HCT116 (cell line): ENCODE results near the gene KIAA0232. TPM values are rescaled to one million over a fixed set of nuclear protein-coding genes. Genes with fewer than 3 reads are reported as not detected.

Source experiments
- ATAC-seq: fragments of 200-7000 bp; cut with Tn5 transposase; 2 replicates; pipeline ENCODE4 v1.9.1; 2020; ENCODE audit warnings: mild to moderate bottlenecking, moderate library complexity
- BruUV-seq: library from RNA; stranded (reverse); fragments of 400-500 nt; replicated peaks from 2 replicates; lab custom pipeline; 2021; lab: Mats Ljungman, UMichigan
- CTCF ChIA-PET: fragments of 300-600 bp; sonication (Branson Sonifier 250); formaldehyde crosslinking; loops from one replicate; lab custom pipeline; 2021; ENCODE audit warnings: antibody characterized with exemption; lab: Charles Lee
- POLR2A ChIA-PET: fragments of 300-600, 350-600 bp; sonication (Branson Sonifier 250); formaldehyde crosslinking; loops from one replicate; lab custom pipeline; 2021; ENCODE audit warnings: antibody characterized with exemption; lab: Charles Lee
- RAD21 ChIA-PET, 2 experiments: fragments of 300-600 bp; sonication (Branson Sonifier 250); formaldehyde crosslinking; loops; one replicate each; lab custom pipeline; 2023; ENCODE audit warnings: low total read pairs in 2 of 2; ENCODE audit not compliant: uncharacterized antibody in 2 of 2, unreplicated experiment in 2 of 2, low non-redundant PET in 1 of 2; lab: Charles Lee
- DNase-seq: peaks from one replicate; pipeline ENCODE4 v3.0.0-alpha.2; 2010; ENCODE audit warnings: low read depth, low spot score
- H2AFZ ChIP-seq: fragments of 200-600 bp; shearing (Covaris generic), sonication (generic); 2 replicates; pipeline ENCODE4 v1.6.1; 2017; ENCODE audit warnings: low read depth, mixed run types, mixed read lengths, antibody characterized with exemption, low read length; ENCODE audit not compliant: poor library complexity, severe bottlenecking
- H3K27ac ChIP-seq: 2 replicates; pipeline ENCODE4 v1.5.1; 2012; ENCODE audit warnings: low read depth, low read length
- H3K27me3 ChIP-seq: fragments of 200-600 bp; sonication (generic); 2 replicates; pipeline ENCODE4 v1.6.1; 2016; ENCODE audit warnings: mixed run types, low read length, mixed read lengths; ENCODE audit not compliant: insufficient read depth
- H3K36me3 ChIP-seq, 2 experiments: fragments of 200-500 bp in 1 of 2; fragments of 200-600 bp in 1 of 2; sonication (Bioruptor generic) in 1 of 2; sonication (generic) in 1 of 2; 2 replicates each; pipeline versions ENCODE4 v1.5.1 to v1.6.1; 2014 to 2016; ENCODE audit warnings: low read length in 2 of 2, inconsistent platforms in 1 of 2, mixed read lengths in 1 of 2, mixed run types in 1 of 2; ENCODE audit not compliant: insufficient read depth in 2 of 2, control insufficient read depth in 1 of 2
- H3K4me1 ChIP-seq, 2 experiments: fragments of 200-600 bp in 1 of 2; sonication (generic) in 1 of 2; 2 replicates each; pipeline versions ENCODE4 v1.5.1 to v1.6.1; 2012 to 2017; ENCODE audit warnings: low read length in 2 of 2, inconsistent platforms in 1 of 2, mild to moderate bottlenecking in 1 of 2, mixed read lengths in 1 of 2, mixed run types in 1 of 2, moderate library complexity in 1 of 2; ENCODE audit not compliant: insufficient read depth in 2 of 2, control insufficient read depth in 1 of 2
- H3K4me2 ChIP-seq: fragments of 200-600 bp; sonication (generic); 2 replicates; pipeline ENCODE4 v1.6.1; 2017; ENCODE audit warnings: mixed run types, low read length, mixed read lengths
- H3K4me3 ChIP-seq, 2 experiments: fragments of 200-600 bp in 1 of 2; sonication (generic) in 1 of 2; replicated peaks in 1 of 2; 2 replicates each; pipeline ENCODE4 v1.5.1; 2011 to 2016; ENCODE audit warnings: low read length in 2 of 2, control low read depth in 1 of 2, low read depth in 1 of 2, mild to moderate bottlenecking in 1 of 2, mixed read lengths in 1 of 2, mixed run types in 1 of 2
- H3K79me2 ChIP-seq: fragments of 200-600 bp; sonication (generic); 2 replicates; pipeline ENCODE4 v1.6.1; 2017; ENCODE audit warnings: mild to moderate bottlenecking, mixed run types, low read length, moderate library complexity, mixed read lengths; ENCODE audit not compliant: insufficient read depth
- H3K9ac ChIP-seq: fragments of 200-600 bp; sonication (generic); 2 replicates; pipeline ENCODE4 v1.6.1; 2016; ENCODE audit warnings: low read length, mixed read lengths
- H3K9me2 ChIP-seq: fragments of 200-600 bp; sonication (generic), shearing (Covaris generic); 2 replicates; pipeline ENCODE4 v1.6.1; 2017; ENCODE audit warnings: mixed run types, mild to moderate bottlenecking, moderate library complexity; ENCODE audit not compliant: insufficient read depth
- H3K9me3 ChIP-seq, 2 experiments: fragments of 200-500 bp in 1 of 2; fragments of 200-600 bp in 1 of 2; sonication (Bioruptor generic) in 1 of 2; sonication (generic) in 1 of 2; 2 replicates each; pipeline ENCODE4 v1.6.1; 2014 to 2017; ENCODE audit warnings: low read length in 2 of 2, mixed read lengths in 2 of 2, inconsistent platforms in 1 of 2, low read depth in 1 of 2, mild to moderate bottlenecking in 1 of 2, mixed run types in 1 of 2, moderate library complexity in 1 of 2; ENCODE audit not compliant: control insufficient read depth in 1 of 2, insufficient read depth in 1 of 2
- H4K20me1 ChIP-seq: fragments of 200-600 bp; sonication (generic), shearing (Covaris generic); 2 replicates; pipeline ENCODE4 v1.6.1; 2017; ENCODE audit warnings: mixed run types, mild to moderate bottlenecking, moderate library complexity; ENCODE audit not compliant: insufficient read depth
- CBX3 ChIP-seq: IDR thresholded peaks from 2 replicates; pipeline ENCODE4 v1.6.1; 2012; ENCODE audit warnings: low read depth
- EGR1 ChIP-seq: IDR thresholded peaks from 2 replicates; pipeline ENCODE4 v1.6.1; 2012; ENCODE audit warnings: low read depth
- EZH2 ChIP-seq: fragments of 200-600 bp; sonication (generic); IDR thresholded peaks from 2 replicates; pipeline ENCODE4 v1.6.1; 2017; ENCODE audit warnings: antibody characterized with exemption, mixed run types
- EZH2phosphoT487 ChIP-seq: fragments of 200-600 bp; IDR thresholded peaks from 2 replicates; pipeline ENCODE4 v1.6.1; 2018; ENCODE audit warnings: antibody characterized with exemption, borderline replicate concordance
- POLR2A ChIP-seq: IDR thresholded peaks from 2 replicates; pipeline ENCODE4 v1.7.0; 2011; ENCODE audit warnings: borderline replicate concordance; ENCODE audit not compliant: insufficient read depth, insufficient read length; ENCODE audit errors: extremely low read depth
- SIN3A ChIP-seq: IDR thresholded peaks from 2 replicates; pipeline ENCODE4 v1.6.1; 2012; ENCODE audit warnings: low read depth
- SP1 ChIP-seq: IDR thresholded peaks from 2 replicates; pipeline ENCODE4 v1.6.1; 2012; ENCODE audit warnings: low read depth
- TCF7L2 ChIP-seq: IDR thresholded peaks from 2 replicates; pipeline ENCODE4 v1.7.0; 2011; ENCODE audit warnings: borderline replicate concordance, inconsistent platforms; ENCODE audit not compliant: insufficient read depth, insufficient read length; ENCODE audit errors: extremely low read depth
- YY1 ChIP-seq: IDR thresholded peaks from 2 replicates; pipeline ENCODE4 v1.6.1; 2011; ENCODE audit warnings: low read length, low read depth, moderate library complexity, mild to moderate bottlenecking; ENCODE audit not compliant: insufficient replicate concordance; ENCODE audit errors: extremely low read depth
- ZFX ChIP-seq: fragments of 450-650 bp; IDR thresholded peaks from 2 replicates; pipeline ENCODE4 v1.6.1; 2017
- intact Hi-C: fragments of 100-400 bp; cut with micrococcal nuclease; formaldehyde crosslinking; loops from 2 replicates; pipeline ENCODE4 v1.10.0; 2022
- total RNA-seq: library from RNA; stranded (reverse); gene quantifications from one replicate; pipeline ENCODE4 v1.2.1, GENCODE V29; 2021; ENCODE audit not compliant: unreplicated experiment
- TF ChIP-seq, protein P1 (sequence below), 3 experiments: fragments of 200-600 bp in 1 of 3; sonication (generic) in 1 of 3; IDR thresholded peaks in 2 of 3; conservative IDR thresholded peaks in 1 of 3; 2 replicates each; pipeline ENCODE4 v1.5.1; 2012 to 2017; ENCODE audit warnings: low read depth in 2 of 3, low read length in 2 of 3, antibody characterized with exemption in 1 of 3, borderline replicate concordance in 1 of 3, control low read depth in 1 of 3, mild to moderate bottlenecking in 1 of 3, mixed read lengths in 1 of 3, mixed run types in 1 of 3, moderate library complexity in 1 of 3; ENCODE audit not compliant: insufficient read depth in 1 of 3
- TF ChIP-seq, protein P2 (sequence below): IDR thresholded peaks from 2 replicates; pipeline ENCODE4 v1.6.1; 2012
- TF ChIP-seq, protein P3 (sequence below): IDR thresholded peaks from 2 replicates; pipeline ENCODE4 v1.6.1; 2012; ENCODE audit warnings: low read depth
- TF ChIP-seq, protein P4 (sequence below): IDR thresholded peaks from 2 replicates; pipeline ENCODE4 v1.6.1; 2011; ENCODE audit warnings: mild to moderate bottlenecking, low read length, moderate library complexity; ENCODE audit not compliant: insufficient replicate concordance; ENCODE audit errors: extremely low read depth
- TF ChIP-seq, protein P5 (sequence below): IDR thresholded peaks from 2 replicates; pipeline ENCODE4 v1.6.1; 2012

KIAA0232 gene
- total RNA-seq, 1 experiment from 2014 or later = 18.1 TPM

DNA sequence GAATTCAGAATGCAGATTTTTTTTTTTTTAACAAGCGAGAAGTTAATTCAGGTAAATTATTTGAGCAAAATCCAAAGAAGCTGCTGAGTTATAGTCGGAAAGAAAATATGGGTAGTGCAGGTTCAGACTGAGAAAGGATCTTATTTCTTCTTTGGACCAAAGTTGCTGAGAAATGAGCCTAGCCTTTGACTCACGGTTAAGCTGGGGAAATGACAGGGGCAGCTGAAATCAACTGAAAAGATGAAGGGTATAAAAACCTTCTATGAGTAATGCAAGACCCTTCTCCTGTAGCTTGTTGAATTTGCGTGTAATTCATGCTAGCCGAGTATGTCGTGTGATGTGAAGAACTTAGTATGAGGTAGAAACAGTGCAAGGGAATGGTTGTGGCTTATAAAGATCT is 63.0 kb downstream of the KIAA0232 start (continued):
- TF ChIP-seq, protein P1, sequence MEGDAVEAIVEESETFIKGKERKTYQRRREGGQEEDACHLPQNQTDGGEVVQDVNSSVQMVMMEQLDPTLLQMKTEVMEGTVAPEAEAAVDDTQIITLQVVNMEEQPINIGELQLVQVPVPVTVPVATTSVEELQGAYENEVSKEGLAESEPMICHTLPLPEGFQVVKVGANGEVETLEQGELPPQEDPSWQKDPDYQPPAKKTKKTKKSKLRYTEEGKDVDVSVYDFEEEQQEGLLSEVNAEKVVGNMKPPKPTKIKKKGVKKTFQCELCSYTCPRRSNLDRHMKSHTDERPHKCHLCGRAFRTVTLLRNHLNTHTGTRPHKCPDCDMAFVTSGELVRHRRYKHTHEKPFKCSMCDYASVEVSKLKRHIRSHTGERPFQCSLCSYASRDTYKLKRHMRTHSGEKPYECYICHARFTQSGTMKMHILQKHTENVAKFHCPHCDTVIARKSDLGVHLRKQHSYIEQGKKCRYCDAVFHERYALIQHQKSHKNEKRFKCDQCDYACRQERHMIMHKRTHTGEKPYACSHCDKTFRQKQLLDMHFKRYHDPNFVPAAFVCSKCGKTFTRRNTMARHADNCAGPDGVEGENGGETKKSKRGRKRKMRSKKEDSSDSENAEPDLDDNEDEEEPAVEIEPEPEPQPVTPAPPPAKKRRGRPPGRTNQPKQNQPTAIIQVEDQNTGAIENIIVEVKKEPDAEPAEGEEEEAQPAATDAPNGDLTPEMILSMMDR (IDR thresholded peaks at IDR 0.05 in 2 of 3, conservative IDR thresholded peaks at IDR 0.05 in 1 of 3; ENCODE audit: borderline replicate concordance in 1 of 3, insufficient read depth in 1 of 3, low read depth in 2 of 3, low read length in 2 of 3) = no peak
- TF ChIP-seq EZH2 = no peak
- TF ChIP-seq, all 23 proteins: peak for 0

DNA sequence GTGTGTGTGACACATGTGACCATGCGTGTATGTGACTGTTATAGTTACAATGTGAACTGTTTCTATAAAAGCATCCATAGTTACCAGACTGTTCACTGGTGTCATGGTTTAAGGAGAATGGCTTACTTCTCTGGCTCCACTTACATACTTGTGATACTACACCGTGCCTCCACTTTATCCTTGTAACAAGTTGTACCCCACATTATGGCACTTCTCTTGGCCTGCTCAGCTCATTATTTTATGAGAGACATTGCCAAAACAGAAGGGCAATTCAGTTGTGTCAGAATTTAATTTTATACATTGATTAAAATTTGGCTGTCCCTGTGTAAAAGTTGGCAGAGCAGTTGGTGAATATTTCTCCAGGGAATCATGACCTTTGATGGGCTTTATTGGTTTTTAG is 64.7 kb downstream of the KIAA0232 start:
- Histone ChIP-seq H3K9me2 (no peaks in the 10 kb centered on the region), H2AFZ (no peak overlapping the region), H3K79me2 (no peaks in the 10 kb centered on the region), H3K36me3 (peaks cover 3 to 10% of the 10 kb centered on the region in 2 experiments; a peak in 2 of 4 replicates), H3K27me3 (no peaks in the 10 kb centered on the region), H3K9me3 (no peaks in the 10 kb centered on the region), H4K20me1 (no peaks in the 10 kb centered on the region), H3K4me2 (no peak overlapping the region), H3K4me3 (no peak overlapping the region), H3K27ac (no peak overlapping the region), H3K9ac (no peak overlapping the region), H3K4me1 (no peaks in the 10 kb centered on the region)
- no peak for DNase-seq
- ChIA-PET CTCF (no interaction called here), RAD21 (no interaction called here), POLR2A (no interaction called here)
- no peak for ATAC-seq
- intact Hi-C loops = no loop called here
- BruUV-seq = no TSS peak
- TF ChIP-seq, protein P2, sequence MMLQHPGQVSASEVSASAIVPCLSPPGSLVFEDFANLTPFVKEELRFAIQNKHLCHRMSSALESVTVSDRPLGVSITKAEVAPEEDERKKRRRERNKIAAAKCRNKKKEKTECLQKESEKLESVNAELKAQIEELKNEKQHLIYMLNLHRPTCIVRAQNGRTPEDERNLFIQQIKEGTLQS = no peak
- TF ChIP-seq YY1 (no peak), EZH2phosphoT487 (no peak), POLR2A (no peak), ZFX (no peak), SIN3A (no peak), EGR1 (no peak), SP1 (no peak), TCF7L2 (no peak), CBX3 (no peak)
- TF ChIP-seq, protein P3, sequence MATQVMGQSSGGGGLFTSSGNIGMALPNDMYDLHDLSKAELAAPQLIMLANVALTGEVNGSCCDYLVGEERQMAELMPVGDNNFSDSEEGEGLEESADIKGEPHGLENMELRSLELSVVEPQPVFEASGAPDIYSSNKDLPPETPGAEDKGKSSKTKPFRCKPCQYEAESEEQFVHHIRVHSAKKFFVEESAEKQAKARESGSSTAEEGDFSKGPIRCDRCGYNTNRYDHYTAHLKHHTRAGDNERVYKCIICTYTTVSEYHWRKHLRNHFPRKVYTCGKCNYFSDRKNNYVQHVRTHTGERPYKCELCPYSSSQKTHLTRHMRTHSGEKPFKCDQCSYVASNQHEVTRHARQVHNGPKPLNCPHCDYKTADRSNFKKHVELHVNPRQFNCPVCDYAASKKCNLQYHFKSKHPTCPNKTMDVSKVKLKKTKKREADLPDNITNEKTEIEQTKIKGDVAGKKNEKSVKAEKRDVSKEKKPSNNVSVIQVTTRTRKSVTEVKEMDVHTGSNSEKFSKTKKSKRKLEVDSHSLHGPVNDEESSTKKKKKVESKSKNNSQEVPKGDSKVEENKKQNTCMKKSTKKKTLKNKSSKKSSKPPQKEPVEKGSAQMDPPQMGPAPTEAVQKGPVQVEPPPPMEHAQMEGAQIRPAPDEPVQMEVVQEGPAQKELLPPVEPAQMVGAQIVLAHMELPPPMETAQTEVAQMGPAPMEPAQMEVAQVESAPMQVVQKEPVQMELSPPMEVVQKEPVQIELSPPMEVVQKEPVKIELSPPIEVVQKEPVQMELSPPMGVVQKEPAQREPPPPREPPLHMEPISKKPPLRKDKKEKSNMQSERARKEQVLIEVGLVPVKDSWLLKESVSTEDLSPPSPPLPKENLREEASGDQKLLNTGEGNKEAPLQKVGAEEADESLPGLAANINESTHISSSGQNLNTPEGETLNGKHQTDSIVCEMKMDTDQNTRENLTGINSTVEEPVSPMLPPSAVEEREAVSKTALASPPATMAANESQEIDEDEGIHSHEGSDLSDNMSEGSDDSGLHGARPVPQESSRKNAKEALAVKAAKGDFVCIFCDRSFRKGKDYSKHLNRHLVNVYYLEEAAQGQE = no peak
- TF ChIP-seq, protein P4, sequence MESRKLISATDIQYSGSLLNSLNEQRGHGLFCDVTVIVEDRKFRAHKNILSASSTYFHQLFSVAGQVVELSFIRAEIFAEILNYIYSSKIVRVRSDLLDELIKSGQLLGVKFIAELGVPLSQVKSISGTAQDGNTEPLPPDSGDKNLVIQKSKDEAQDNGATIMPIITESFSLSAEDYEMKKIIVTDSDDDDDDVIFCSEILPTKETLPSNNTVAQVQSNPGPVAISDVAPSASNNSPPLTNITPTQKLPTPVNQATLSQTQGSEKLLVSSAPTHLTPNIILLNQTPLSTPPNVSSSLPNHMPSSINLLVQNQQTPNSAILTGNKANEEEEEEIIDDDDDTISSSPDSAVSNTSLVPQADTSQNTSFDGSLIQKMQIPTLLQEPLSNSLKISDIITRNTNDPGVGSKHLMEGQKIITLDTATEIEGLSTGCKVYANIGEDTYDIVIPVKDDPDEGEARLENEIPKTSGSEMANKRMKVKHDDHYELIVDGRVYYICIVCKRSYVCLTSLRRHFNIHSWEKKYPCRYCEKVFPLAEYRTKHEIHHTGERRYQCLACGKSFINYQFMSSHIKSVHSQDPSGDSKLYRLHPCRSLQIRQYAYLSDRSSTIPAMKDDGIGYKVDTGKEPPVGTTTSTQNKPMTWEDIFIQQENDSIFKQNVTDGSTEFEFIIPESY = no peak
- TF ChIP-seq, protein P5, sequence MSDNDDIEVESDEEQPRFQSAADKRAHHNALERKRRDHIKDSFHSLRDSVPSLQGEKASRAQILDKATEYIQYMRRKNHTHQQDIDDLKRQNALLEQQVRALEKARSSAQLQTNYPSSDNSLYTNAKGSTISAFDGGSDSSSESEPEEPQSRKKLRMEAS = no peak
